Activated CD4-positive, alpha-beta T cell treated with anti-CD3 and anti-CD28 coated beads for 1 hour (primary cell): ENCODE data around the gene EEPD1.

Experiments used
- DNase-seq: peaks from one replicate; pipeline ENCODE4 v3.0.0-alpha.2; 2020

Gene EEPD1

GRCh38 chr7:36263095-36263484 lies 110.0 kb downstream of the EEPD1 start:
- no peak for DNase-seq

GRCh38 chr7:36264123-36264801 lies 111.2 kb downstream of the EEPD1 start:
- DNase-seq, result no peak

- no peak for DNase-seq
Measured at GRCh38 chr7:36264913-36265516, 112.0 kb downstream of the EEPD1 start.

GRCh38 chr7:36265680-36266079 lies 112.6 kb downstream of the EEPD1 start:
- DNase-seq, result no peak

- DNase-seq, result no peak
Measured at GRCh38 chr7:36266190-36266589, 113.1 kb downstream of the EEPD1 start.

GRCh38 chr7:36266683-36267082 lies 113.6 kb downstream of the EEPD1 start:
- no peak for DNase-seq

- DNase-seq, result no peak
Measured at GRCh38 chr7:36272211-36272566, 119.1 kb downstream of the EEPD1 start.

GRCh38 chr7:36272567-36273269 lies 119.7 kb downstream of the EEPD1 start:
- DNase-seq, result no peak

GRCh38 chr7:36273836-36274235 lies 120.8 kb downstream of the EEPD1 start:
- no peak for DNase-seq

GRCh38 chr7:36275735-36276284 lies 122.8 kb downstream of the EEPD1 start:
- DNase-seq, result no peak

- no peak for DNase-seq
Measured at GRCh38 chr7:36276428-36277248, 123.6 kb downstream of the EEPD1 start.

- DNase-seq, result no peak
Measured at GRCh38 chr7:36277249-36277542, 124.1 kb downstream of the EEPD1 start.

GRCh38 chr7:36278069-36278619 lies 125.1 kb downstream of the EEPD1 start:
- DNase-seq, result no peak

GRCh38 chr7:36278620-36279172 lies 125.6 kb downstream of the EEPD1 start:
- no peak for DNase-seq

- DNase-seq, result no peak
Measured at GRCh38 chr7:36279200-36279925, 126.3 kb downstream of the EEPD1 start.

GRCh38 chr7:36279926-36280315 lies 126.9 kb downstream of the EEPD1 start:
- no peak for DNase-seq

- no peak for DNase-seq
Measured at GRCh38 chr7:36280840-36281812, 128.1 kb downstream of the EEPD1 start.

GRCh38 chr7:36281945-36282717 lies 129.1 kb downstream of the EEPD1 start:
- DNase-seq, result no peak

- no peak for DNase-seq
Measured at GRCh38 chr7:36283181-36283580, 130.1 kb downstream of the EEPD1 start.

GRCh38 chr7:36283711-36284130 lies 130.7 kb downstream of the EEPD1 start:
- DNase-seq, result no peak
